ENCODE data around the gene DOCK1.
A peak's percentile ranks its signal among the peaks of the same experiment; 100 is the strongest.

The DOCK1 gene

DNA sequence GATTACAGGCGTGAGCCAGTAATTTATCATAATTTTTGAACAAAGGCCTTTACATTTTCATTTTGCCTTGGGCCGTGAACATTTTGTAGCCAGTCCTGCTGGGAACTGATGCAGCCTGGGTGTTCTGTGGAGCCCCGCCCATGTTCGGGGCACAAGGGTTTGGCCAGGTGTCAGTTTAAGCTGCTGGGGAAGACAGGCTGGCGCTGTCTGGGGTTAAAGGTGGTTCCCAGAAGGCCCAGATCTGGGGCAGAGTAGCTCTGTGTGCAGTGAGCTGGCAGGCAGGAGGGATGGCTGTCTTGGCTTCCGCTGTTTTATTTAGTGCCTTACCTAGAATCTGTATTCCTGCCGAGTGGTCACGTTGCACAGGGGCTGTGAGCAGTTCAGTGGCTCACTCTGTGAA, 50.2 kb downstream of the DOCK1 start:
- DNase-seq (ENCODE audit: low spot score): no peak

DNA sequence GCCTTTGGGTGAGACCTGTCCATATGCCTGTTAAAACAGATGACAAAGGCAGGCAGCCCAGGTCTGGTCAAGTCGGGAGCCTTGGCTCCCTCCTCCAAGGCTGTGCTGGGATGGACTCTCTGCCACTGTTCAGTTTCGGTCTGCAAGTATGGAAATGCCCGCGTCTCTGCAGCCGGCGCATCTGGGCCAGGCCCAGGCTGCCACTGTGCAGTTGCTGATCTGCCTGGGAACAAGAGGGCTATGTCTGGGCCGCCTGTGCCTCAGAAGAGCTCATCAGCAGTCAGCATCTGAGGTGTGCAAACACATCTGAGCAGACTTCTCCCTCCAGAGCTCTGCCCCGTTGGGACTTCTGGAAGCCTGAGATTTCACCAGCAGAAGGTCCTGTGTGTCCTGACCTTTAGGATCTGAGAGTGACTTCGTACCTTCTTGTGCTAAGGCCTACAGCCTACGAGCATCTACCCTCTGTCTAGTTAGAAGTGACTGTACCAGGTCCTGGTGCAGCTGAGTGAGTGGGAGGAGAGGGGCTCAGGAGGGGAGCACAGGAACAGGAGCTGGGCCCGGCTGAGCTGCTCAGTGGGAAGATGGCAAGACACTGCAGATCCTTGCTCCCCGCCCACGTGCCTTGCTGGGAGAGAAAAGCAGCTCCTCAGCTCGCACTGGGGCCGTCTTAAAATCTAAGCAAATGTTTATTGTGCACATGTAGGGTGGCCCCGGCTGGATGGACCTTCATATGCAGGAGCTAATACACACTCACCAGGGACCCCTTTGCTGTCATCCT, 50.9 kb downstream of the DOCK1 start:
- no peak for DNase-seq (ENCODE audit: low spot score)

DNA sequence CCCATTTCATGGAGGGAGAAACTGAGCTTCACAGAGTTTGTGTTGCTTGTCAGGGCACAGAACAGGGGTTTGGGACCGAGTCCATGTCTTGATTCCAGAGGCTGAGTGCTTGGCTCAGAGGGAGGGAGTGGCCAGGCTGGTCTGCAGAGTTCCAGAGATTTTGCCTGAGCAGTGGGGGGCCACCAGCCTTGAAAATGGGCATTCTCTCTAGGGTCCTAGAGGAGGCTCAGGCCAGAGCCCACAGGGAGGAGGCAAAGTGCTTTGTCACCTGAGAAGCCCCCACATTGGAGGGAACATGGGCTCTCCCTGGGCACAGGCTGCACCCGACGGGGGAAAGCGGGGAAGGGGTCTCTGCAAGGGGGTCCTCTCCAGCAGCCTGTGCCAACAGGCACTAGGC, 51.5 kb downstream of the DOCK1 start:
- no peak for DNase-seq (ENCODE audit: low spot score)

DNA sequence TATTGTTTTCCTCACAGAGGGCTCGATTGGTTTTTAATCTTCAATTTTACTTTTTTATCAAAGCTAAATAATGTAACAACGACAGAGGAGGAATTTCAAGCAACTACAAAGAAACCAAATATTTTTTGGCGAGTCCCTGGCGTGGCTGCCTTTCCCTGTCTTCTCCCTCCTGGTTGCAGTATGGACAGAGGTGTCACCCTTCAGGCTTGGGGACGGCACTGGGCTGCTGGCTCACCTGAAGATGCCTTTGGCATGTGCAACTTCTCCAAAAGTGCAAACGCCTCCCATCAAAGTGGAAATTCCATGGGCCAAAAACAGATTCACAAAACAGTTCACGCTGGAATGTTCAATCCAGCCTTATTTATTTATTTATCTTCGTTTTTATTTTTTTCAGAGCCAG, 51.9 kb downstream of the DOCK1 start:
- DNase-seq (ENCODE audit: low spot score): no peak

DNA sequence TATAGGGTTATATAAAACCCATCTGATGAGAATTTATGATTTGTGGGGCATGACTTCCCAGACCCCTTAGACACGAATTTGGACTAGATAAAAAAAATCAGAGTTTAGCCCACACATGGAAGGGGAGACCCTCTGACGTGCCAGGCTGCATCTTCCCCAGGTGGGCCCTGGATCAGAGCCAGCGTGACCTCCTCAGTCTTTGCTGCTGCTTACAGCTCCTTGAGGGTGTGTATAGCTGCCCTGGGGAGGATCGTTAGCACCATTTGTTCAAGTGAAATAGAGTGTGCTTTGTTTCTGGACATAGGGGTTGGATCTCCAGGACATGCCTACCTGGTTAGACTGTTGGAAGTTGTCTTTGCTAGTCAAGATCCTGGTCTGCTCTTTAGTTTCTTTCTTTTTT, 54.2 kb downstream of the DOCK1 start:
- no peak for DNase-seq (ENCODE audit: low spot score)

DNA sequence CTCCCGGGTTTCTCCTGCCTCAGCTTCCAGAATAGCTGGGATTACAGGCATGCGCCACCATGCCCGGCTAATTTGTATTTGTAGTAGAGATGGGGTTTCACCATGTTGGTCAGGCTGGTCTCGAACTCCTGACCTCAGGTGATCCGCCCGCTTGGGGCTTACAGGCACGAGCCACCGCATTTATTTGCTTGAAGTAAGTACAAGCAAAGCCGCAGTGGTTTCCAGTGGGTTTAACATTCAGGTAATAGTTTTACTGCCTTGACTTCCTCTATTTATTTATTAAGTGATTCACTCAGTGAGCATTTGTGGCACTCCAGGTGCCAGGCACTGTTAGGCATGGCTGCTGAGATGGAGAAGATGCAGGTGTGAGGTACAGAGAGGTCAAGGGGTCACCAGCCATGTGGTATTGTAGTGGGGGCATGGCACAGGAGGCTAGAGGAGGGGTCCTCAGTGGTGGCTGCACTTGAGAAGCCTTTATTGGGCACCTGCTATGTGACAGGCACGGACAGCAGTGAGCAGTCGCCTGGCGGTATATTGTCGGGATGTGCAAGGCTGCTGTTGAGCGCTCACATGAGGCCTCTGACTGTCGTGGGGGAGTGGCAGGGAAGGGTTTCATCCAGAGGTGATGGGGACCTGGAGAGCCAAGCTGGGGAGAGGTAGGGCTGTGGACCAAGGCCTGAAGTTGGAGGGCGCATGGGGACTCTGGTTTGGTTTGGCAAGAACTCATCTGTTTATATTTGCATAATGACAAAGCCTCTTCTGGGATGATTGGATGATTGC, 54.9 kb downstream of the DOCK1 start:
- DNase-seq (ENCODE audit: low spot score): no peak

DNA sequence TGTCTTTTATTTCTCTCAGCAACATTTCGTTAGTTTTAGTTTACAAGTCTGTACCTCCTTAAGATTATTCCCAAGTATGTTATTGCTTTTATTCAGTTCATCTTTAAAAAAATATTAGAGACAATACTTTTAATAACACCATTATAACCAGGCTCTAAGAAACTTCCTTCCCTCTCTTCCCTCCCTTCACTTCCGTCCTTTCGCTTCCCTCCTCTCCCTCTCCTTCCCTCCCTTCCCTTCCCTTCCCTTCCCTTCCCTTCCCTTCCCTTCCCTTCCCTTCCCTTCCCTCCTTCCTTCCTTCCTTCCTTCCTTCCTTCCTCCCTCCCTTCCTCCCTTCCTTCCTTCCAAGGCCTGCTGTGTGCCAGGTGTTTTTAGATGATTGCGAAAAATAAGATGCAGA, 58.1 kb downstream of the DOCK1 start:
- DNase-seq (ENCODE audit: low spot score): no peak

DNA sequence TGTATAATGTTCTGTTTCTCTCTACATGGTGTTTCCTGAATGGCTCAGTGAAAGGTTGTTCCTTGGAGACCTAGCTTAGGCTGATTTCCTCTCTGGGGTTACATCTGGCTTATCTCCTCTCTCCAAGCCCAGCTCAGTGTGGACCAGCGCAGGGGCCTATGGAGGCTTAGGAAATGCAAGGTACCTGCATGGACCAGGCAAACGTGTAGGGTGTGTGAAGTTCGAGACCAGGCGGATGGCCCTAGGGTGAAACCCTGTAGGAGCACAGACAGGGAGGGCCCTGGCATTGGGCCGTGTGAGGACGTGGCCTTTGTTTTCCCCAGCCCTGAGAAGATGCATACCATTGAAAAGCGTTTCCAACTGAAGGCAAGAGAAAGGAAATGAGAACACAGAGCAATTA, 59.0 kb downstream of the DOCK1 start:
- DNase-seq (ENCODE audit: low spot score): no peak

DNA sequence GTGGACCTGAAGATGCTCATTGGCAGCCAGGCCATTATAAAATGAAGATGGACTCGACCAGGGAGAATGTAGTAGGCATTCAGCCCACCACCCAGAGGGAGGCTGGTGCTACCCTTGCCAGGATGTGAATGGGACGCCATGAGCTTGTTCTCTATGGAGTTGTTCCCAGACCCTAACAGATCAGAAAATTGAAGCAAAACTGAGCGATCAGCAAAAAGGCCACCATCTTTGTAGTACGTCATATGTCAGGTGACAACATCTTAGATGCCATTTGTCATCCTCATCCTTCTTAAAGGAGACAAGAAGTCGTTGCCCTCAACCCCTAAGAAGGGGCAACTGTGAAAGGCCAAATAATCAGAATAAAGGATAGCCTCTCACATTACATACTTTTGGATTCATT, 61.7 kb downstream of the DOCK1 start:
- DNase-seq (ENCODE audit: low spot score): no peak

DNA sequence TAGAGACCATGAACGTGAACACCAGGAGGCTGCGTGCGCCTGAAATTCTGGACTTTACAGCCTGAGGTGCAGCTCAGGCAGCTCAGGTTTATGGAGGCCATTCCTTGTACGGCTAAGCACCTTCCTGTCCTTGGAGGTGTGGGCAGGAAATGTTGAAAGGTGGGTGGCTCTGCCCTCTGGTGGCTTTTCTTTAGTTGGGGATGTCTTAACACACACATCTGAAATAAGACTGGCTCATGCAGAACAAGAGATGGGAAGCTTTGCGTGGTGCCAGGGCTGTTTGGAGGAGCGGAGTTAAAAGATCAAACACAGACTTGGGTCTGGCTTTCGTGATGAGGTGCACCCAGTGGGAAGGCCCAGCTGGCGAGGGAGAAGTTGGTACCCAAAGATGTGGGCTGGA, 64.1 kb downstream of the DOCK1 start:
- peak; percentile 3 for DNase-seq (ENCODE audit: low spot score)

DNA sequence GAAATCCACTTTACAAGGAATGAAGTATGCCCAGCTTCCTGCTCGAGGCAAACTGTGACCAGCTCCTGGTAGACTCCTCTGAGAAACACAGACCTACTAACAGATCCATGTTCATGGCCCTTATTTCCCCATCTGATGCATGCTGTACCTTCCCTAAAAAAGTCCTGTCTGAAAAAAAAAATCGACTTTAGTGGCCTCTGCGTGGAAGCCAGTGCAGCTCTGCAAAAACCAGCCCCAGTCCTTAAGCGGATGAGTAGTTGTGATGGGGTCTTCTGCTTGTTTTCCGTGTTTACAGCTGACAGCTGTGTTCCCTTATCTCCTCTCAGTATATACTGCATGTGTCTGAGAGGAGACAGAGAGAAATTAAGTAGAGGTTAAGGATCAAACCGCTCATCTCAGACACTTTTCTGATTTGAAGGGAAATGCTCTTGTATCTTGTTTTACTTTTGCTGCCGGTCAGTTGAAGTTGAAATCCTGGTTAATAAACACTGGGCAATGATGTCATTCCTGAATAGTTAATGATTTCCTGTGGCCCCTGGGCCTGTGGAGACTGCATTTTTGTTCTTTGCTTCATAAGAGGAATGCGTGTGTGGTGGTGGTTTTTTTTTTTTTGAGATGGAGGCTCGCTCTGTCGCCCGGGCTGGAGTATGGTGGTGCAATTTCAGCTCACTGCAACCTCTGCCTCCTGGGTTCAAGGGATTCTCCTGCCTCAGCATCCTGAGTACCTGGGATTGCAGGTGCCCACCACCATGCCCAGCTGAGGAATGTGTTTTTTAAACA, 67.6 kb downstream of the DOCK1 start:
- DNase-seq (ENCODE audit: low spot score): no peak

DNA sequence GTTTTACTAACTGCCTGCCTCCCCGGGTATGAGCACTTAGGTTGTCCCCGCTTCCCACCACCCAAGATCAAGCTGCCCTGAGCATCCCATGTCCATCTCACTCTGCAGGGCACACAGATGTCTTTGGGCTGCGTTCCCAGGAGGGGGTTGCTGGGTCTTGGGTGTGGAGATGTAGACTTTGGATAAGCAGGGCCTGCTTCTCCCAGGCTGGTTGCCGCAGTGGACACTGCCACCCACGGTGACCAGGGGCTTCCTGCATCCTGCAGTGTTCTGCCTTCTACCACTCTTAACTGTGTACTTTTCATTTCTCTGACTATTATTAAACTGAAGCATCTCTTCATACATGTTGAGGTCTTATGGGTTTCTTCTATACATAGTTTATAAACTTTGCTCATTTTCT, 70.0 kb downstream of the DOCK1 start:
- no peak for DNase-seq (ENCODE audit: low spot score)

DNA sequence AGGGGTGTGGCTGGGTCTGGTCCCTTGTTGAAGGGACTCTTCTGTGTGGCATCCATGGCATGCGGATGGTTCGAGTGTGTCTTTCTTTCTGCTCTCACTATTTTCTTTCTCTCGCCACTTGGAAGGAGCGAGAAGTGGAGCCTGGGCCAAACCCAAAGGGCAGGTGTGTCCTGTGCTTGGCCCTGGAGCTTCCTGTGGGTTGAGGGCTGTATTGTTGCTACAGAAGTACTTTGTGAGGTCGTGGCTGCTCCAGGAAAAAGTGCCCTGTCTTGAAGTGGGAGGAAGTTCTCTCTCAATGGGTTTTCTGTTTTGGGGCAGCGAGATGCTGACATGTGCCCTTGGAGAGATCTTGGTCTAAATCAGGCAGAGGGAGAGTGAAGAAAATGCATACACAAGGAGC, 72.0 kb downstream of the DOCK1 start:
- no peak for DNase-seq (ENCODE audit: low spot score)

DNA sequence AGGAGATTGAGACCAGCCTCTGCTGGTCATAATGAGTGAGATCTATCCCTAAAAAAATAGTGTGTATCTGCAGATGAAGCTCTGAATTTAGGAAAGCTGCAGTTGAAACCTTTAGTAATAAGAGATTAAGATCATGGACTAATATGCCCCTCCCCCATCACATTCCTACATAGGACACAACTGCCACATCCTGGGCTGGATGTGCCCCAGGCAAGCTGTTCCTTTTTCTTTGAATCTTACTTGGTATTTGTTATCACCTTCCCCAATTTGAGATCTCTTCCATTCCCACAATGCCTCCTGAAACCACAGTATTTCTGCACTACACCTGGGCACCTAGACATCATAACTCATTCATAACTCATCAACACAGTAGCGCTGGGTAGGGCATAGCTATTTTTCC, 74.1 kb downstream of the DOCK1 start:
- DNase-seq (ENCODE audit: low spot score): no peak

DNA sequence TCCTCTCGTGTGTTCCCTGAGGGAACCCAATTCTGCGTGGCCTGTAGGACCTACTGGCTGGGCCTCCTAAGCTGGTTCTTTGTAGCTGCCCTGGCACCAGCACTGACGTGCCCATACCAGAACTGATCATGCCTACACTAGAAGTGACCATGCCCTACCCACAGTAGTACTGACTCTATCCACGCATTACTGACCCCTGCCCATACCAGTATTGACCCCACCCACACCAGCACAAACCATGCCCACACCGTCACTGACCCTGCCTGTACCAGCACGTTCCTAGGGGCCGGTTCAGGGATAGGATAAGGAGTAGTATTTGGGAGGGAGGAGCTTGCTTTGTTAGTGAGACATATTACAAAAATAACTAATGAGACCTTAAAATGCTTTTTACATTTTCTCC, 88.0 kb downstream of the DOCK1 start:
- no peak for DNase-seq (ENCODE audit: low spot score)

DNA sequence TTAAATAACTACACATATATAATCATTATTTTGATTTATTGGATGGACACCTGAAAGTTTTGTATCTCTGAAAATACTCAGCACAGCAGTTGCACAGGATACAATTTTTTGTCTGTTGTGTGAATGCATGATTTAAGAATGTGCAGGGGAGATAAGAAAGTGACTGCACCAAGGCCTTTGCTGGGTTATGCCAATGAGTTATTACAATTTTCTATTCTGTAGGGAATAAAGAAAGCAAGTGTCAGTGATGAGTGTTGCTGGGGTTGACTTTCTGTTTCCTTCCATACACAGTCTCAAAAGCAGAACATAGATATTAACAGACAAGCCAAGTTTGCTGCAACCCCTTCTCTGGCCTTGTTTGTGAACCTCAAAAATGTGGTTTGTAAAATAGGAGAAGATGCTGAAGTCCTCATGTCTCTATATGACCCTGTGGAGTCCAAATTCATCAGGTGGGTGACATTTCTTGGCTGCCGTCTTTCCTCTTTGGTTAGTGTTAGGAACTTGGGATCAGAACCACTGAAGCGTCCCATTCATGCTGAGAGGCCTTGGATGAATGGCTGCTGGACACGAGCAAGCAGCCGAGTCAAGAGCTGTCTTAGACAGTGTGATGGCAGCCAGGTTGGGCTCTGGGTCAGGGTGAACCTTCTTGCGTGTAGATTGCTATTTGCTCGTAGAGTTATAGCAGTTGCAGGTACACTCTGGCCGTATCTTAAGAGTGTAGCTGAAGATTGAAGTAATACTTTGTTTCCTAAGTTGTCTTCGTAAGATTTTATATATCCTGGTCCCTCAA, 92.8 kb downstream of the DOCK1 start:
- no peak for DNase-seq (ENCODE audit: low spot score)

DNA sequence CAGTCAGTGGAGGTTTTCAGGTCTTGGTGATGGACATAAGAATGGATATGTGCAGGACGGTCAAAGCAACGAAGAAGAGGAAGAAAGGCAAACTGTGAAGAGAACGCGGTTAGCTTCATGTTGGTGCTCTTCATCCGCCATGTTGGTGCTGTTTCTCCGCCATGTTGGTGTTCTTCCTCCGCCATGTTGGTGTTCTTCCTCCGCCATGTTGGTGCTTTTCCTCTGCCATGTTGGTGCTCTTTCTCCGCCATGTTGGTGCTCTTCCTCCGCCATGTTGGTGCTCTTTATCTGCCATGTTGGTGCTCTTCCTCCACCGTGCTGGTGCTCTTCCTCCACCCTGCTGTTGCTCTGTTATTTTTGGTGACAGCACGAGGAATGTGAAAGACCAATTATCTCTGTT, 95.4 kb downstream of the DOCK1 start:
- no peak for DNase-seq (ENCODE audit: low spot score)

DNA sequence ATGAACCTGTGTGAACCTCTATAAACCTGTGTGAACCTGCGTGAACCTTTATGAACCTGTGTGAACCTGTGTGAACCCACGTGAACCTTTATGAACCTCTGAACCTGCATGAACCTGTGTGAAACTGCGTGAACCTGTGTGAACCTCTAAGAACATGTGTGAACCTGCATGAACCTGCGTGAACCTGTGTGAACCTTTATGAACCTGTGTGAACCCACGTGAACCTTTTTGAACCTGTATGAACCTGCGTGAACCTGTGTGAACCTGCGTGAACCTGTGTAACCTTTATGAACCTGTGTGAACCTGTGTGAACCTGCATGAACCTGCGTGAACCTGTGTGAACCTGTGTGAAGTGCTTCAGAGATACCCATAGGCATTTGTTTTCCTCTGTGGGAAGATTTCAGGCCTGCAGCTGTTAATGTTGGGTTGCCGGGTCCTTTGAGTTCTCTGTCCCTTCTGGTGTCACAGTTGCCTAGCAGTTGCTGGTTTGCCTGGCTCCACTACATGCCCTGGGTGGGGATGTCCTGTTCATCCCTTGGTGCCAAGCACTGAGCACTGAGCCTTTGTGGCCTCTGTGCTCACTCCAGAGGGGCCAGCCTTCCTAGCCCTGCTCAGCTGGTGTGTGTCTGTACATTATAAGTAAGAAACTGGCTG, 97.9 kb downstream of the DOCK1 start:
- no peak for DNase-seq (ENCODE audit: low spot score)

DNA sequence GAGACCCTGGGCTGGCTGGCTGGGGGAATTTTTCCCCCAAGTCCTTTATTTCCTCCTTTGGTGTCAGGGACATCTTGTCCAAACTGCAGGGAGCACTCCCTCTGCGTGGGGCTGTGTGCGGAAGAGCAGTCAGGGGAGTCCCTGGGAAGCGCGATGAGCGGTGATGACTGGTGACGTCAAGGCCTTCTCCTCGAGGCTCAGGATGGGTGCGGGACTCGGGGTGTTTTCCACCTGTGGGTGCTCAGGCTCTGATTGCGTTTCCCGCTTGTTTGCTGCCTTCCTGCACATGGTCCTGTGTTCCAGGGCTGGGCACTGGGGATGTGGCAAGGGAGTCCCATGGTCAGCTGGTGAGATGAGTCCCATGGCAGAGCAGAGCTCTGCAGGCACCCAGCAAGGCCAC, 101.2 kb downstream of the DOCK1 start:
- no peak for DNase-seq (ENCODE audit: low spot score)

DNA sequence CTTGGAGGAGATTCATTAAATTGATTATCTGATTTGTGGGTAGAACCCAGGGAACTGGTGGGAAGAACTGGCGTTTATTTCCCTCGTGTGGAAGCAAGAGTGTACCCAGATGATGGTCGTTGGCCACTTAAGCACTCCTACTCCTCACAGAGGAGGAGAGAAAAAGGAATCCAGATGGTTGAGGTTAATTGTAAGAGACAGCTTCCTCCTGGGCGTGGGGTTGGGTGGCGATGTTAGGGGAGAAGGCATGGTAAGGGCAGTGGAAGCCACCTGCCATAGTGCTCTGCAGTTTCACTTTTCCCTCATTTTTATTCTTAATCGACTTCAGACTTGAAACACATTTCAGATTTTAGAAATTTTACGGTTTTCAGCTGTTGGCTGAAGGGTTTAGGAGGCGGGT, 104.1 kb downstream of the DOCK1 start:
- no peak for DNase-seq (ENCODE audit: low spot score)

DNA sequence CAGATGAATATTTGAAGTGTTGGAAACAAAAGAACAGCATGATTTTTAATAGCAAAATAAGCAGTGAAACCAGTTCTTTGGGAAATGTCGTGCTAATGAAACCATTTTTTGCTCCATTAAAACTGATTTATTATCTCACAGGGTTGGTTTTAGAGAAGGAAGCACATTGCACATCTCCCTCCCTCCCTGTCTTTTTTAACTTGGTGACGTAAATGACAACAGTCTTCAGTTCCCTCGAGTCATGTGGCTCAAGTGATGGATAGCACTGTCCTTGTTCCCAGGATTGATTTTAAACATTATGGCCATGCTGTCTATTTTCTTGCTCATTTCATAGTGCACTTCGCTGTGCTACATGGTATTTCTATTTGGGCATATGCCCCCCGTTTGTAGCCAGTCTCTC, 105.9 kb downstream of the DOCK1 start:
- DNase-seq (ENCODE audit: low spot score): no peak
